D721Med (cell line): ENCODE data around the gene FERMT1.
"Not testable (repeated sequence)": the region's sequence is repeated elsewhere in the genome, so short reads cannot be mapped to it uniquely, and the experiment has no call there.

ENCODE experiments used
- DNase-seq: peaks from one replicate; pipeline ENCODE4 v3.0.0; 2011; ENCODE audit warnings: low spot score; ENCODE audit not compliant: insufficient read length
- FAIRE-seq: peaks from 2 replicates; lab custom pipeline; 2011; peaks lifted over from hg19 to GRCh38; lab: Jason Lieb, UNC
- CTCF ChIP-seq: IDR thresholded peaks from 2 replicates; pipeline ENCODE4 v1.5.1; 2012; ENCODE audit warnings: mild to moderate bottlenecking, control low read depth; ENCODE audit not compliant: insufficient read depth; ENCODE audit errors: missing control alignments

FERMT1 gene

GRCh38 chr20:6116758-6117157, 6.1 kb downstream of the FERMT1 start:
- DNase-seq (no peak), FAIRE-seq (no peak)
- no peak for TF ChIP-seq CTCF

GRCh38 chr20:6115221-6115895, 7.5 kb downstream of the FERMT1 start:
- DNase-seq (no peak), FAIRE-seq (no peak)
- no peak for TF ChIP-seq CTCF

- DNase-seq (no peak), FAIRE-seq (no peak)
Measured at GRCh38 chr20:6114696-6115095, 8.1 kb downstream of the FERMT1 start.

GRCh38 chr20:6113951-6114350, 8.9 kb downstream of the FERMT1 start:
- DNase-seq (no peak), FAIRE-seq (no peak)
- TF ChIP-seq CTCF, result no peak

More at GRCh38 chr20:6114696-6115095, 8.1 kb downstream of the FERMT1 start:
- no peak for TF ChIP-seq CTCF

- not testable (repeated sequence) for FAIRE-seq, DNase-seq
Measured at GRCh38 chr20:6112965-6113364, 9.9 kb downstream of the FERMT1 start.

- FAIRE-seq, result no peak
- no peak for DNase-seq
- no peak for TF ChIP-seq CTCF
Measured at GRCh38 chr20:6108330-6108729, 14.5 kb downstream of the FERMT1 start.

- DNase-seq, result no peak
- no peak for TF ChIP-seq CTCF
- no peak for FAIRE-seq
Measured at GRCh38 chr20:6104493-6105188, 18.2 kb downstream of the FERMT1 start.
